Nephron progenitor cell (in vitro differentiated cells): ENCODE data around the gene KCNE5.
A peak's percentile ranks its signal among the peaks of the same experiment; 100 is the strongest.
"Not testable (repeated sequence)": the region's sequence is repeated elsewhere in the genome, so short reads cannot be mapped to it uniquely, and the experiment has no call there.

Source experiments
- DNase-seq: peaks from one replicate; pipeline ENCODE4 v3.0.0; 2021
- H3K27ac Mint-ChIP-seq: 2 replicates; pipeline ENCODE4 v1.8.0; 2021; ENCODE audit warnings: mild to moderate bottlenecking, moderate library complexity, mixed read lengths
- H3K27me3 Mint-ChIP-seq: 2 replicates; pipeline ENCODE4 v1.8.0; 2021; ENCODE audit warnings: mild to moderate bottlenecking, low read depth, mixed read lengths; ENCODE audit not compliant: poor library complexity
- H3K36me3 Mint-ChIP-seq: 2 replicates; pipeline ENCODE4 v1.8.0; 2021; ENCODE audit warnings: low read depth, mixed read lengths
- H3K4me1 Mint-ChIP-seq: 2 replicates; pipeline ENCODE4 v1.8.0; 2021; ENCODE audit warnings: mixed read lengths
- H3K4me3 Mint-ChIP-seq: 2 replicates; pipeline ENCODE4 v1.8.0; 2021; ENCODE audit warnings: mild to moderate bottlenecking, moderate library complexity, mixed read lengths
- H3K9me3 Mint-ChIP-seq: 2 replicates; pipeline ENCODE4 v1.8.0; 2021; ENCODE audit warnings: mild to moderate bottlenecking, moderate library complexity, mixed read lengths
- CTCF ChIP-seq: fragments of 200-600 bp; sonication (generic); IDR thresholded peaks from 2 replicates; pipeline ENCODE4 v1.5.0; 2021; ENCODE audit warnings: antibody characterized with exemption

KCNE5 gene, protein sequence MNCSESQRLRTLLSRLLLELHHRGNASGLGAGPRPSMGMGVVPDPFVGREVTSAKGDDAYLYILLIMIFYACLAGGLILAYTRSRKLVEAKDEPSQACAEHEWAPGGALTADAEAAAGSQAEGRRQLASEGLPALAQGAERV

DNA sequence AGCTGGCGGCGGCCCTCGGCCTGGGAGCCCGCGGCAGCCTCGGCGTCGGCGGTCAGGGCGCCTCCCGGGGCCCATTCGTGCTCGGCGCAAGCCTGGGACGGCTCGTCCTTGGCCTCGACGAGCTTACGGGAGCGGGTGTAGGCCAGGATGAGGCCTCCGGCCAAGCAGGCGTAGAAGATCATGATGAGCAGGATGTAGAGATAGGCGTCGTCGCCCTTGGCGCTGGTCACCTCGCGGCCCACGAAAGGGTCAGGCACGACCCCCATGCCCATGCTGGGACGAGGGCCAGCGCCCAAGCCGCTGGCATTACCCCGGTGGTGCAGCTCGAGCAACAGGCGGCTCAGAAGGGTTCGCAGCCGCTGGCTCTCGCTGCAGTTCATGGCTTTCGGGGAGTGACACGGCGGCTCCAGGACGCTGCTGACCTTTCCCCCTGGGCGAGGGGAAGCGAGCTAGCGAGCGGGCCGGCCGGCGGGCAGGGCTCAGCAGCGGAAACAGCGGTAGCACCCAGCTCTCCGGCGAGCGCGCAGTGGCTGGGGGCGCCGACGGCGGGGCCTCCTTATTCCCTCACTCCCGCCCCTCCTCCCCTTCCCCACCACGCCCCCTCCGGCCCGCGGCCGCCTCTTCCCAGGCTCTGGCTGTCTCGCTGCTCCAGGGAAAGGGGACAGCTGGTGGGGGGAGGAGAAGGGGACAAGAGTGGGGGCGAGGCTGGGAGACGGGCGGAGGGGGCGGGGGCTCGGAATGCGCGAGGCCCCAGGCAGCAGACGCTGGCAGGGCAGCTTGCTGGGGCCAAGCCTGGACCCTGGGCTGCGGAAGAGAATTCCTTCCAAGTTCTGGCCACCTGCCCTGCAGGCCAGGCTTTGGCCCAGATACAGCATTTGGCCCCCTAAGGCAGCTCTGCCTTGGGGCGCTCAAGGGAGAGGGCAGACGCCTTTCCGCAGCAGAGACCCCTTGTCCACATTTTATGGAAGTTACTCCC lies at the start of gene KCNE5:
KCNE5 (minus strand) TSS at position 532 of the 976 bp plus-strand sequence; CDS start at position 380, 152 bp downstream.
- TF ChIP-seq CTCF: no peak
- Mint-ChIP-seq H3K9me3 (peaks cover 20% of the 10 kb centered on the region), H3K4me3 (peak within 1 kb of the TSS; percentile 69), H3K27me3 (peaks cover 3% of the 10 kb centered on the region), H3K36me3 (peaks cover 10% of the 10 kb centered on the region), H3K4me1 (peaks cover 36% of the 10 kb centered on the region), H3K27ac (no peak within 1 kb of the TSS)
- peak; percentile 89 for DNase-seq

- Mint-ChIP-seq H3K36me3 (peaks cover 88% of the 10 kb centered on the region), H3K4me3 (no peak overlapping the region), H3K4me1 (no peaks in the 10 kb centered on the region), H3K9me3 (peaks cover 25% of the 10 kb centered on the region), H3K27ac (no peak overlapping the region), H3K27me3 (no peaks in the 10 kb centered on the region)
- DNase-seq: no peak
- no peak for TF ChIP-seq CTCF
These were observed 47.3 kb upstream of the KCNE5 start for GRCh38 chrX:109672239-109672638.

DNA sequence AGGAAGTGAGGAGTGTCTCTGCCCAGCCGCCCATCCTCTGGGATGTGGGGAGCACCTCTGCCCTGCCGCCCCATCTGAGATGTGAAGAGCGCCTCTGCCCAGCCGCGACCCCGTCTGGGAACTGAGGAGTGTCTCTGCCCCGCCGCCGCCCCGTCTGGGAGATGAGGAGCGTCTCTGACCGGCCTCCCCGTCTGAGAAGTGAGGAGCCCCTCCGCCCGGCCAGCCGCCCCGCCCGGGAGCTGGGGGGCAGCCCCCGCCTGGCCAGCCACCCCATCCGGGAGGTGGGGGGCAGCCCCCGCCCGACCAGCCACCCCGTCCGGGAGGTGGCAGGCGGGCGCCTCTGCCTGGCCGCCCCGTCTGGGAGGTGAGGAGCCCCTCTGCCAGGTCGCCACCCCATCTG lies 46.2 kb upstream of the KCNE5 start:
- DNase-seq, H3K27me3 Mint-ChIP-seq, H3K27ac Mint-ChIP-seq, H3K4me3 Mint-ChIP-seq, H3K4me1 Mint-ChIP-seq: not testable (repeated sequence)
- H3K36me3 Mint-ChIP-seq: peaks cover 91% of the 10 kb centered on the region
- H3K9me3 Mint-ChIP-seq: peaks cover 25% of the 10 kb centered on the region

DNA sequence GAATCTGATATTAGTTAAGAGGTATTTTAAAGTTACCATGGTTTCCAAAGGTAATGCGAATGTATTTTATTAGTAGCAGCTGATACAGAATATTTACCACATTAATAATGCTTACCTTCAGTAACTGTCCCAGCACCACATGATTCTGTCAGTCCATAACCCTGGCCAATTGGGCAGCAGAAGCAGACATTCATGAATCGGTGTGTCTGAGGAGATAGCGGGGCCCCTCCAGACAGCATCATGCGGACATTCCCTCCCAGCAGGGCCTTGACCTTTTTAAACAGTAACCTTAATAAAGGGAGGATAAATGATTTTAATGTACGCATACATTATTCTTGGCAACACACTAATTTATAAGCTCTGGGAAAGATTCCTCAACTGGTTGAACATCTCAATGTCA lies 43.0 kb upstream of the KCNE5 start:
- no peak for DNase-seq
- H3K27ac Mint-ChIP-seq: no peak overlapping the region
- peaks cover 25% of the 10 kb centered on the region for H3K9me3 Mint-ChIP-seq
- H3K4me3 Mint-ChIP-seq: no peak overlapping the region
- TF ChIP-seq CTCF: no peak
- H3K36me3 Mint-ChIP-seq: peaks cover 84% of the 10 kb centered on the region
- H3K4me1 Mint-ChIP-seq: no peaks in the 10 kb centered on the region
- H3K27me3 Mint-ChIP-seq: no peaks in the 10 kb centered on the region

- no peak for DNase-seq
- Mint-ChIP-seq H3K9me3 (peaks cover 10% of the 10 kb centered on the region), H3K4me1 (no peaks in the 10 kb centered on the region), H3K36me3 (peaks cover 85% of the 10 kb centered on the region), H3K27ac (no peak overlapping the region), H3K27me3 (no peaks in the 10 kb centered on the region), H3K4me3 (no peak overlapping the region)
- no peak for TF ChIP-seq CTCF
These were observed 35.6 kb upstream of the KCNE5 start for GRCh38 chrX:109660435-109661143.

GRCh38 chrX:109658391-109658790 lies 33.4 kb upstream of the KCNE5 start:
- no peak overlapping the region for H3K4me3 Mint-ChIP-seq
- TF ChIP-seq CTCF: no peak
- H3K4me1 Mint-ChIP-seq: no peaks in the 10 kb centered on the region
- no peak overlapping the region for H3K27ac Mint-ChIP-seq
- peaks cover 81% of the 10 kb centered on the region for H3K36me3 Mint-ChIP-seq
- H3K9me3 Mint-ChIP-seq: peaks cover 10% of the 10 kb centered on the region
- DNase-seq: no peak
- no peaks in the 10 kb centered on the region for H3K27me3 Mint-ChIP-seq

DNA sequence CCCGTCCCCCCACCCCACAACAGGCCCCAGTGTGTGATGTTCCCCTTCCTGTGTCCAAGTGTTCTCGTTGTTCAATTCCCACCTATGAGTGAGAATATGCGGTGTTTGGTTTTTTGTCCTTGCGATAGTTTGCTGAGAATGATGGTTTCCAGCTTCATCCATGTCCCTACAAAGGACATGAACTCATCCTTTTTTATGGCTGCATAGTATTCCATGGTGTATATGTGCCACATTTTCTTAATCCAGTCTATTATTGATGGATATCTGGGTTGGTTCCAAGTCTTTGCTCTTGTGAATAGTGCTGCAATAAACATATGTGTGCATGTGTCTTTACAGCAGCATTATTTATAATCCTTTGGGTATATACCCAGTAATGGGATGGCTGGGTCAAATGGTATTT lies 32.4 kb upstream of the KCNE5 start:
- H3K4me3 Mint-ChIP-seq, H3K27me3 Mint-ChIP-seq, H3K4me1 Mint-ChIP-seq, DNase-seq, H3K9me3 Mint-ChIP-seq, H3K27ac Mint-ChIP-seq: not testable (repeated sequence)
- H3K36me3 Mint-ChIP-seq: peaks cover 71% of the 10 kb centered on the region
